T-helper 1 cell (primary cell): ENCODE results near the gene CCDC102A.
A peak's percentile ranks its signal among the peaks of the same experiment; 100 is the strongest.
"Not testable (repeated sequence)": the region's sequence is repeated elsewhere in the genome, so short reads cannot be mapped to it uniquely, and the experiment has no call there.

ENCODE experiments used
- DNase-seq, 5 donors: peaks; one replicate each; pipeline ENCODE4 v3.0.0-alpha.2; 2012 to 2020
- total RNA-seq, 4 donors: gene quantifications; one replicate each; lab custom pipeline; 2026; lab: John Stamatoyannopoulos, UW

Gene CCDC102A
- total RNA-seq = 3.2 to 7.8 (median 6.9) reads per million in 4 donors

- peak; percentile 32 to 48 (median 38) for DNase-seq
These were observed at the start of gene CCDC102A for GRCh38 chr16:57536306-57537193. CCDC102A (minus strand) TSS chr16:57536571; CDS start chr16:57529177, 7,394 bp downstream.

GRCh38 chr16:57585051-57585687 is 48.8 kb upstream of the CCDC102A start:
- no peak for DNase-seq

- no peak for DNase-seq
These were observed 42.9 kb upstream of the CCDC102A start for GRCh38 chr16:57579361-57579665.

GRCh38 chr16:57578521-57579360 is 42.4 kb upstream of the CCDC102A start:
- no peak for DNase-seq

- peak in 1 of 5 donors; percentile 66 for DNase-seq
These were observed 41.4 kb upstream of the CCDC102A start for GRCh38 chr16:57577691-57578224.

- no peak for DNase-seq
These were observed 40.8 kb upstream of the CCDC102A start for GRCh38 chr16:57577214-57577613.

- DNase-seq = peak; percentile 39 to 80 (median 66)
These were observed 40.1 kb upstream of the CCDC102A start for GRCh38 chr16:57576429-57576870.

- no peak for DNase-seq
These were observed 39.3 kb upstream of the CCDC102A start for GRCh38 chr16:57575468-57576277.

GRCh38 chr16:57574646-57575467 is 38.5 kb upstream of the CCDC102A start:
- DNase-seq = no peak

- DNase-seq = no peak
These were observed 37.7 kb upstream of the CCDC102A start for GRCh38 chr16:57574086-57574485.

- no peak for DNase-seq
These were observed 36.8 kb upstream of the CCDC102A start for GRCh38 chr16:57572978-57573728.

- DNase-seq = no peak
These were observed 34.7 kb upstream of the CCDC102A start for GRCh38 chr16:57571098-57571497.

- DNase-seq = no peak
These were observed 34.1 kb upstream of the CCDC102A start for GRCh38 chr16:57570301-57571070.

- DNase-seq = no peak
These were observed 33.1 kb upstream of the CCDC102A start for GRCh38 chr16:57569306-57569946.

- not testable (repeated sequence) for DNase-seq
These were observed 32.4 kb upstream of the CCDC102A start for GRCh38 chr16:57568772-57569171.

- no peak for DNase-seq
These were observed 31.9 kb upstream of the CCDC102A start for GRCh38 chr16:57568173-57568678.

GRCh38 chr16:57567691-57568090 is 31.3 kb upstream of the CCDC102A start:
- no peak for DNase-seq

- no peak for DNase-seq
These were observed 30.1 kb upstream of the CCDC102A start for GRCh38 chr16:57566436-57566835.

GRCh38 chr16:57565461-57565860 is 29.1 kb upstream of the CCDC102A start:
- DNase-seq = no peak
